ENCODE results near the gene ATP8B4. TPM values are rescaled to one million over a fixed set of nuclear protein-coding genes. Genes with fewer than 3 reads are reported as not detected.

ATP8B4 gene
- total and polyA plus RNA-seq, 11 donors: 0.51 to 14.7 (median 2.1) TPM

DNA sequence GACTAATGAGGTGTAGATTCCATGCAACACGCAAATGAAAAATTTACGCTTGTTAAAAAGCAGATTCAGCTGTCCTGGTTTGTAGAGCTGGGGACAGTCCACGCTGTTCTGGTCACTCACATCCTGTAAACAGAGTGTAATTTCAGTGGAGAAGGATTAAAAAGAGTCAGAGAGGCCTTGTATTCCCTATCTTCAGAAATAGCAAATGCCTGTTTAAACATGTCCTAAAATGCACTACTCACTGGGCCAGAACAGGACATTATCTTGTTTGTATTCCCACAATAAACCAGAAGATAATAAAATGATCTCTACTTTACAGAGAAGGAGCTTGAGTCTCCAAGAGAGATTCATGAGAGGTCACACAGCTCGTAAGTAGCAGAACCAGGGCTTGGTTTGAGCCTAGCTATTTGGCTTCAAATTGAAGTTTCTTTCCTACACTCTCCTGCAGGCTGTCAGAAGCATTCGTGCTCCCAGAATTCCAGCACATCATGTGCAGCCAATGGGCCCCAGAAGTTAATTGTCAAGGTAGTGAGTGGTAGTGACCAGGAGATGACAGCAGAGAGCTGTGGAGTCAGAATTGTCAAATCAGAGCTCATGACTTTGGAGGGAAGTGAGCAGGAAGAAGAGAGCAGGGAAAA lies 242.5 kb downstream of the ATP8B4 start:
- peak in 1 of 5 donors; percentile 33 for DNase-seq

GRCh38 chr15:49875392-49875791 lies 243.6 kb downstream of the ATP8B4 start:
- TF ChIP-seq POLR2A (IDR thresholded peaks at IDR 0.05): no peak
- TF ChIP-seq, protein P1, sequence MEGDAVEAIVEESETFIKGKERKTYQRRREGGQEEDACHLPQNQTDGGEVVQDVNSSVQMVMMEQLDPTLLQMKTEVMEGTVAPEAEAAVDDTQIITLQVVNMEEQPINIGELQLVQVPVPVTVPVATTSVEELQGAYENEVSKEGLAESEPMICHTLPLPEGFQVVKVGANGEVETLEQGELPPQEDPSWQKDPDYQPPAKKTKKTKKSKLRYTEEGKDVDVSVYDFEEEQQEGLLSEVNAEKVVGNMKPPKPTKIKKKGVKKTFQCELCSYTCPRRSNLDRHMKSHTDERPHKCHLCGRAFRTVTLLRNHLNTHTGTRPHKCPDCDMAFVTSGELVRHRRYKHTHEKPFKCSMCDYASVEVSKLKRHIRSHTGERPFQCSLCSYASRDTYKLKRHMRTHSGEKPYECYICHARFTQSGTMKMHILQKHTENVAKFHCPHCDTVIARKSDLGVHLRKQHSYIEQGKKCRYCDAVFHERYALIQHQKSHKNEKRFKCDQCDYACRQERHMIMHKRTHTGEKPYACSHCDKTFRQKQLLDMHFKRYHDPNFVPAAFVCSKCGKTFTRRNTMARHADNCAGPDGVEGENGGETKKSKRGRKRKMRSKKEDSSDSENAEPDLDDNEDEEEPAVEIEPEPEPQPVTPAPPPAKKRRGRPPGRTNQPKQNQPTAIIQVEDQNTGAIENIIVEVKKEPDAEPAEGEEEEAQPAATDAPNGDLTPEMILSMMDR (IDR thresholded peaks at IDR 0.05): no peak
- intact Hi-C loops (cut with DNase I): loop anchor here in 2 of 10 donors (5.0 to 10.0 kb wide), 2 partner anchors 129 to 253 kb away; partner anchors contain the start of genes DTWD1 (in 1 of the 2) and FAM227B (in 1 of the 2)
- peaks cover 0 to 34% (median 5%) of the 10 kb centered on the region in 12 donors for H3K4me1 ChIP-seq
- ATAC-seq (no peak), DNase-seq (no peak)
- peaks cover 0 to 24% (median 0%) of the 10 kb centered on the region in 9 donors for H3K36me3 ChIP-seq
- H3K9me3 ChIP-seq: no peaks in the 10 kb centered on the region
- peak overlapping the region; percentile 29 to 88 (median 78) for H3K27ac ChIP-seq
- H3K27me3 ChIP-seq: no peaks in the 10 kb centered on the region
- H3K4me3 ChIP-seq: peak overlapping the region in 2 of 12 donors; percentile 1 to 20
- WGBS, 4 donors: 86 to 95% (median 94%) methylated on average over 2 of the region's 2 CpGs

More for the DNA sequence above, 242.5 kb downstream of the ATP8B4 start:
- peaks cover 0 to 24% (median 0%) of the 10 kb centered on the region in 9 donors for H3K36me3 ChIP-seq
- WGBS, 4 donors: 66 to 71% (median 69%) methylated on average over 5 of the region's 5 CpGs
- no peaks in the 10 kb centered on the region for H3K9me3 ChIP-seq
- no peaks in the 10 kb centered on the region for H3K27me3 ChIP-seq
- intact Hi-C loops (cut with DNase I): loop anchor here in 3 of 10 donors (1.0 to 10.0 kb wide), 5 partner anchors 126 to 254 kb away; partner anchors contain the start of genes DTWD1 (in 1 of the 3) and FAM227B (in 1 of the 3)
- ATAC-seq: peak; percentile 36 to 78 (median 58)
- H3K4me1 ChIP-seq: peaks cover 0 to 34% (median 5%) of the 10 kb centered on the region in 12 donors
- H3K4me3 ChIP-seq: peak overlapping the region in 3 of 12 donors; percentile 13 to 20 (median 16)
- H3K27ac ChIP-seq: peak overlapping the region; percentile 17 to 88 (median 78)
- TF ChIP-seq, protein P1 (IDR thresholded peaks at IDR 0.05): peak; percentile 17 to 54 (median 42)
- no peak for TF ChIP-seq POLR2A (IDR thresholded peaks at IDR 0.05)

GRCh38 chr15:49870472-49870871 lies 248.6 kb downstream of the ATP8B4 start:
- Histone ChIP-seq H3K36me3 (peaks cover 0 to 20% (median 0%) of the 10 kb centered on the region in 9 donors), H3K27ac (no peak overlapping the region), H3K4me3 (no peak overlapping the region), H3K9me3 (peaks cover 0 to 14% (median 0%) of the 10 kb centered on the region in 12 donors), H3K27me3 (no peaks in the 10 kb centered on the region), H3K4me1 (peaks cover 0 to under 1% (median 0%) of the 10 kb centered on the region in 12 donors)
- no peak for DNase-seq
- no peak for ATAC-seq
- intact Hi-C loops (cut with DNase I): loop anchor here in 1 of 10 donors (10.0 kb wide), 1 partner anchor 134 kb away; no protein-coding TSS in a partner anchor
- TF ChIP-seq POLR2A (IDR thresholded peaks at IDR 0.05): no peak
- TF ChIP-seq, protein P1 (IDR thresholded peaks at IDR 0.05): no peak

- TF ChIP-seq, protein P1 (IDR thresholded peaks at IDR 0.05): no peak
- TF ChIP-seq POLR2A (IDR thresholded peaks at IDR 0.05): no peak
- no peak overlapping the region for H3K27ac ChIP-seq
- peaks cover 0 to 14% (median 0%) of the 10 kb centered on the region in 9 donors for H3K36me3 ChIP-seq
- H3K4me3 ChIP-seq: no peak overlapping the region
- peaks cover 0 to 18% (median 0%) of the 10 kb centered on the region in 12 donors for H3K9me3 ChIP-seq
- intact Hi-C loops (cut with DNase I): no loop called here
- ATAC-seq (no peak), DNase-seq (no peak)
- no peaks in the 10 kb centered on the region for H3K27me3 ChIP-seq
- H3K4me1 ChIP-seq: peaks cover 0 to 7% (median 0%) of the 10 kb centered on the region in 12 donors
Measured at GRCh38 chr15:49868348-49868747, 250.7 kb downstream of the ATP8B4 start.
